Measurements from ENCODE around the gene NDUFS6. TPM values are rescaled to one million over a fixed set of nuclear protein-coding genes. Genes with fewer than 3 reads are reported as not detected.

The NDUFS6 gene
- total and polyA plus RNA-seq, 2 donors (not counting 1 experiment from before 2014, with no cell fraction given) = 21.8 to 68.5 TPM

- Histone ChIP-seq H3K27me3 (ENCODE audit: control insufficient read depth, insufficient read depth, low read length) (no peaks in the 10 kb centered on the region), H3K4me1 (ENCODE audit: control insufficient read depth, extremely low read depth, insufficient read depth, low read length) (no peaks in the 10 kb centered on the region), H3K36me3 (ENCODE audit: control insufficient read depth, insufficient read depth, low read length) (no peaks in the 10 kb centered on the region), H3K27ac (ENCODE audit: insufficient read depth, low read length) (no peak overlapping the region), H3K9ac (ENCODE audit: insufficient read depth, low read length) (no peak overlapping the region), H4K20me1 (ENCODE audit: control insufficient read depth, extremely low read depth, insufficient read depth, low read length) (no peaks in the 10 kb centered on the region), H3K79me2 (ENCODE audit: control insufficient read depth, insufficient read depth, low read length) (no peaks in the 10 kb centered on the region), H3K9me3 (ENCODE audit: control insufficient read depth, insufficient read depth, low read depth, low read length) (no peaks in the 10 kb centered on the region), H3K4me3 (replicated peaks in 1 of 4; ENCODE audit: control extremely low read depth in 1 of 4, insufficient read depth in 1 of 4, low read depth in 3 of 4, low read length in 4 of 4) (no peak overlapping the region), H2AFZ (ENCODE audit: low read length) (no peak overlapping the region), H3K4me2 (ENCODE audit: extremely low read depth, insufficient read depth, low read length) (no peak overlapping the region)
- TF ChIP-seq, protein P1, sequence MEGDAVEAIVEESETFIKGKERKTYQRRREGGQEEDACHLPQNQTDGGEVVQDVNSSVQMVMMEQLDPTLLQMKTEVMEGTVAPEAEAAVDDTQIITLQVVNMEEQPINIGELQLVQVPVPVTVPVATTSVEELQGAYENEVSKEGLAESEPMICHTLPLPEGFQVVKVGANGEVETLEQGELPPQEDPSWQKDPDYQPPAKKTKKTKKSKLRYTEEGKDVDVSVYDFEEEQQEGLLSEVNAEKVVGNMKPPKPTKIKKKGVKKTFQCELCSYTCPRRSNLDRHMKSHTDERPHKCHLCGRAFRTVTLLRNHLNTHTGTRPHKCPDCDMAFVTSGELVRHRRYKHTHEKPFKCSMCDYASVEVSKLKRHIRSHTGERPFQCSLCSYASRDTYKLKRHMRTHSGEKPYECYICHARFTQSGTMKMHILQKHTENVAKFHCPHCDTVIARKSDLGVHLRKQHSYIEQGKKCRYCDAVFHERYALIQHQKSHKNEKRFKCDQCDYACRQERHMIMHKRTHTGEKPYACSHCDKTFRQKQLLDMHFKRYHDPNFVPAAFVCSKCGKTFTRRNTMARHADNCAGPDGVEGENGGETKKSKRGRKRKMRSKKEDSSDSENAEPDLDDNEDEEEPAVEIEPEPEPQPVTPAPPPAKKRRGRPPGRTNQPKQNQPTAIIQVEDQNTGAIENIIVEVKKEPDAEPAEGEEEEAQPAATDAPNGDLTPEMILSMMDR (conservative IDR thresholded peaks at IDR 0.05 in 1 of 2, IDR thresholded peaks at IDR 0.05 in 1 of 2; ENCODE audit: low read depth in 1 of 2, low read length in 2 of 2) = no peak
- TF ChIP-seq EZH2 (IDR thresholded peaks at IDR 0.05; ENCODE audit: low read length, missing control alignments) = no peak
- DNase-seq (ENCODE audit: low read depth in 2 of 2) = no peak
Measured at GRCh38 chr5:1770443-1770802, 30.8 kb upstream of the NDUFS6 start.

DNA sequence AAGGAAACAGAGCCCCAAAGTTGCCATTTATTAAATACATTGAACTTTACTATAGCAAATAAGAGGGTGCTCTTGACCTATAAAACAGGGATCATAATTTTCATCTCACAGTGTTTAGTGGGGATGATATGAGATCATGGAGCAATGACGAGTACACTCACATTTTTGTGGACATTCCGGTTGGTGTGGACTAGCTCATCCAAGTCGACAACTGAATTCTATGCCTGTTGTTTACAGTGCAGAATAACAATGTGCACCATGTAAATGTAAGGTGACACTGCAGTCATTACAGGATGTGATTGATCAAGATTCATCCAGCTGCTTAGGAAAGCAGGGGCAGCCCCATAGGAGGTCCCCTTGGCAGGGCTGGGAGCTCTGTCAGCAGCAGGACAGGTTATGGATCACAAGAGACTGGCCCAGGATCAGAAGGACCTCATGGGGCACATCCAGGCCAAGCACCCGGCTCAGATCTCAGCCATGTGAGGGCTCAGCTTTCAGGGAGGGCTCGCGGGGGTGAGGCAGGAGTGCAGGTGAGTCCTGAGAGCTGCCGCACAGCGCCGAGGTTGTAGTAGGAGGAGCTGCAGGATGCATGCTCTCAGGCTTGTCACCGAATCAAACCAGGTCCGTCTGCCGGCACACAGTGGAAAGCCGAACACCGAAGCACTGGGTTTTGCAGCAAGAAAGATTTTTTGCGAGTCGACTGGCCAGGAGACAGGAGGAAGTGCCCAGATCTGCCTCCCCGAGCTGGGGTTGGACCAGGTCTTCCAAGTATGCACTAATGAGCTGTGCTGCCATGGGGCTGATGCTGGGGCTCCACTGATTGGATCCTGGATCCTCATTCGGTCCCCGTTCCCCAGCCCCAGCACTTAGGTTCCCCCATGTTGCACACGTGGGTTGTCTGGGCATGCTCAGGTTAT is 29.8 kb upstream of the NDUFS6 start:
- Histone ChIP-seq H2AFZ (ENCODE audit: low read length) (no peak overlapping the region), H3K36me3 (ENCODE audit: control insufficient read depth, insufficient read depth, low read length) (no peaks in the 10 kb centered on the region), H3K4me2 (ENCODE audit: extremely low read depth, insufficient read depth, low read length) (no peak overlapping the region), H3K27ac (ENCODE audit: insufficient read depth, low read length) (no peak overlapping the region), H3K4me1 (ENCODE audit: control insufficient read depth, extremely low read depth, insufficient read depth, low read length) (no peaks in the 10 kb centered on the region), H3K9ac (ENCODE audit: insufficient read depth, low read length) (no peak overlapping the region), H3K27me3 (ENCODE audit: control insufficient read depth, insufficient read depth, low read length) (no peaks in the 10 kb centered on the region), H3K79me2 (ENCODE audit: control insufficient read depth, insufficient read depth, low read length) (no peaks in the 10 kb centered on the region), H4K20me1 (ENCODE audit: control insufficient read depth, extremely low read depth, insufficient read depth, low read length) (no peaks in the 10 kb centered on the region), H3K9me3 (ENCODE audit: control insufficient read depth, insufficient read depth, low read depth, low read length) (no peaks in the 10 kb centered on the region), H3K4me3 (replicated peaks in 1 of 4; ENCODE audit: control extremely low read depth in 1 of 4, insufficient read depth in 1 of 4, low read depth in 3 of 4, low read length in 4 of 4) (no peak overlapping the region)
- no peak for DNase-seq (ENCODE audit: low read depth in 2 of 2)
- no peak for TF ChIP-seq EZH2 (IDR thresholded peaks at IDR 0.05; ENCODE audit: low read length, missing control alignments)
- TF ChIP-seq, protein P1 (conservative IDR thresholded peaks at IDR 0.05 in 1 of 2, IDR thresholded peaks at IDR 0.05 in 1 of 2; ENCODE audit: low read depth in 1 of 2, low read length in 2 of 2) = no peak

DNA sequence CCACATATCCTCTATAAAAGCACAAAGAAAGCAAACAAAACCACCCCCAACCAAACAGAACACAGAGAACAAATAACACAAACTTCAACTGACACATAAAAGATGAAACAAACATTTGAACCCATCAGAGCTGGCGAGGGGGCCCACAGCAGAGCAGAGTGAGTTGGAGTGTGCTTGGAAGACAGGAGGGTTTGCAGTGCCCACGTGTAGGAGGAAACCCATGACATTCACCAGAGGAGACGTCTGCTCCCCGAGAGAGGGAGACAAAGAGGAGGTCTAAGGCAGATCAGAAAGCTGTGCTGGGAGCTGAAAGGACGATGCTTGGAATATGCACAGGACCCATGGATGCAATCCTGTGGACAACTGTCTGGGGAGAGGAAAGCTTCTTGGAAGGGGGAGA is 28.6 kb upstream of the NDUFS6 start:
- Histone ChIP-seq H3K27ac (ENCODE audit: insufficient read depth, low read length) (no peak overlapping the region), H3K27me3 (ENCODE audit: control insufficient read depth, insufficient read depth, low read length) (no peaks in the 10 kb centered on the region), H4K20me1 (ENCODE audit: control insufficient read depth, extremely low read depth, insufficient read depth, low read length) (no peaks in the 10 kb centered on the region), H3K9me3 (ENCODE audit: control insufficient read depth, insufficient read depth, low read depth, low read length) (no peaks in the 10 kb centered on the region), H3K36me3 (ENCODE audit: control insufficient read depth, insufficient read depth, low read length) (no peaks in the 10 kb centered on the region), H2AFZ (ENCODE audit: low read length) (no peak overlapping the region), H3K79me2 (ENCODE audit: control insufficient read depth, insufficient read depth, low read length) (no peaks in the 10 kb centered on the region), H3K4me3 (replicated peaks in 1 of 4; ENCODE audit: control extremely low read depth in 1 of 4, insufficient read depth in 1 of 4, low read depth in 3 of 4, low read length in 4 of 4) (no peak overlapping the region), H3K9ac (ENCODE audit: insufficient read depth, low read length) (no peak overlapping the region), H3K4me2 (ENCODE audit: extremely low read depth, insufficient read depth, low read length) (no peak overlapping the region), H3K4me1 (ENCODE audit: control insufficient read depth, extremely low read depth, insufficient read depth, low read length) (no peaks in the 10 kb centered on the region)
- no peak for TF ChIP-seq EZH2 (IDR thresholded peaks at IDR 0.05; ENCODE audit: low read length, missing control alignments)
- TF ChIP-seq, protein P1 (conservative IDR thresholded peaks at IDR 0.05 in 1 of 2, IDR thresholded peaks at IDR 0.05 in 1 of 2; ENCODE audit: low read depth in 1 of 2, low read length in 2 of 2) = peak; percentile 53 to 63
- DNase-seq (ENCODE audit: low read depth in 2 of 2) = peak; percentile 51 to 58

All from fibroblast of lung (primary cell).